ENCODE measurements around the gene MYRIP.

MYRIP gene

DNA sequence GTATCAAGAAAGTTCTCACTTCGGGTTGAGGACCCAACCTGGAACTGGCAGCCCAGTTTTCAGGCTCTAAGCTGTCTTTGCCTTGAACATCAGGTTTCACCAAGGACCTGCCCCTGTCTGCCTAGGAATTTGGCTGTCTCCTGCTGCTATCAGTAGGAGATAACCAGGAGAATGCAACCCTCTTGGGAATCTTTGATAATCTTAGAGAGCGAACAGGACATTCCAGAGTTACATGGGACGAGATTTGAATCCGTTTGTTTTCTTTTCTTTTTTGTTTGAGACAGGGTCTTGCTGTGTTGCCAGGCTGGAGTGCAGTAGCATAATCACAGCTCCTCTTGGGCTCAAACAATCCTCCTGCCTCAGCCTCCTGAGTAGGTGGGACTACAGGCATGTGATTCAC lies 482.1 kb downstream of the MYRIP start:
- no peak for DNase-seq (ENCODE audit: low read depth)

DNA sequence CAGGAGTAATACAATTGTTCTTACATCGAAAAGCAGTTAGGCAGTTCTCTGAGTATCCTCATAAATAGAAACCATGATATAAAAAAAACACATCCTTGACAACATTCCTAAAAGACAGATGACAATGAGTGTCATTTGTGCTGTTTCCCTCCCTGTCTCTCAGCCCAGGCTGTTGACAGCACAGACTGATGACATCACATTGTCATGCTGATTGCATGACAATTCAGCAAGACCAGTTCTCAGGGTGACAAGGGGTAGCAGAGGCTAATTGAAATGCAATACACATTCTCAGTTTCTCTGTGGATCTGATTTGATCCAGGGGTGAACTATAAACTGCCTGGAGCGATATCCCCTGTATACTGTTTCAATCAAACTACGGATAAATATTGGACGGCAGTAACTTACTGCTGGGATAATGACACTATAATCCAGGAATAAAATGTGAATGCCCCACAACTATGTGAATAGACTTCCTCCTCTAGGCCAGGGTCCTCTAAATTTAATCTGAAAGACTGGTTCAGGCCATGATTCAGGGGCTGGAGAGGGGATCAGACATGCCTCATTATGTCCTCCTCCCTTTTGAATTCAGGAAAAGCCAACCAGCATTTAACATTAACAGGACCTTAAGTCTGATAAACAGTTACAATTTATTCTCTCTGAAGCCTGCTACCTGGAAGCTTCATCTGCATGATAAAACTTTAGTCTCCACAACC lies 483.4 kb downstream of the MYRIP start:
- DNase-seq (ENCODE audit: low read depth) = no peak

DNA sequence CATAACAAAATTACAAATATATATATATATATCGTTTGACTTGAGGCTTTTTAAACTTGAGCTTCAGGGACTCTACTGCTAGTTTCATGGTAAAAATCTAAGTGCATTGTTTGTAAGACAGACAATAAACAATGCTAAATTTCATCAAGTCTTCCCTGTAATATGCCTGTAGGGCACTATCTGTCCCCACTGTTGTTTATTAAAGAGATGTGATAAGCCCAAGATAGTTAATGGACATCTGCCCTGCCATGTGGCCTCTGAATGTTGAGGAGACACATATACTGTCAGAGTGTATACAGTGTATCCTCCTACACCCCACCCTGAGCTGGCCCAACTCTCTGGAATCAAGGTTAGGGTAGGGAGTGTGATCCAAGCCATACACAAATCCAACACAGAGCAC lies 485.0 kb downstream of the MYRIP start:
- no peak for DNase-seq (ENCODE audit: low read depth)

DNA sequence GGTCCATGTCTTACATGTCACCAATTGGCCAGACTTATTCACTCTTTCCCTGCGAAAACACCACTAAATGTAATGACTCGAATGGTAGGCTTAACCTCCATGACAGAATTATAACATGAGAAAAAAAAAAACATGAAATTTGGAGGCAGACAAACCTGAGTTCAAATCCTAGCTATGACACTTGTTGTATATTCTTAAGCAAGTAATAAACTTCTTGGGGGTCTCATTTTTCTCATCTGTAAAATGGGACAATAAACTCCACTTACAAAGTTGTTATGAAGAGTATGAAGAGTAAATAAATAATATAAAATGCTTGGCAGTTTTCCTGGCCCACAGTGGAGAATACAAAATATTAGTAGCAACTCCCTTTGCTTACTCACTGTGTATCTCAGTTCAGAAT lies 488.7 kb downstream of the MYRIP start:
- no peak for DNase-seq (ENCODE audit: low read depth)

DNA sequence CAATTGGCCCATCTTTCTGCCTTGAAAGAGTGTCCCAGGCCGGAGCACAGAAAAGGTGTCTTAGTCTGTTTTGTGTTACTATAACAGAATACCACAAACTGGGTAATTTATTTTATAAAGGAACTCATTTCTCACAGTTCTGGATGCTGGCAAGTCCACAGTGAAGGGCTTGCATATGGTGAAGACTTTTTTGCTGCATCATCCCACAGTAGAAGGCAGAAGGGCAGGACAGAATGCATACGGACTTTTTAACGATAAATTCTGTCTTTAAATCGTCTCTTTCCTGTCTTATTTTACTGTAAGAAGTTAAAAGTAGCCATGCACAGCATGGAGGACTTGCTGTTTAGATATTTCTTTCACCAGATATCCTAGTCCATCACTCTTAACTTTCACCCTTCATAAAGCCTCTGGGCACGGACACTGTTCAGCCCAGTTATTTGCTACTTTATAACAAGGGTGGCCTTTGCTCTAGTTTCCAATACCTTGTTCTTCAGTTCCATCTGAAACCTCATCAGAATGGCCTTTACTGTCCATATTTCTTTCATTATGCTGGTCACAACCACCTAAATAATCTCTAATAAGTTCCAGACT lies 489.8 kb downstream of the MYRIP start:
- DNase-seq (ENCODE audit: low read depth) = no peak

DNA sequence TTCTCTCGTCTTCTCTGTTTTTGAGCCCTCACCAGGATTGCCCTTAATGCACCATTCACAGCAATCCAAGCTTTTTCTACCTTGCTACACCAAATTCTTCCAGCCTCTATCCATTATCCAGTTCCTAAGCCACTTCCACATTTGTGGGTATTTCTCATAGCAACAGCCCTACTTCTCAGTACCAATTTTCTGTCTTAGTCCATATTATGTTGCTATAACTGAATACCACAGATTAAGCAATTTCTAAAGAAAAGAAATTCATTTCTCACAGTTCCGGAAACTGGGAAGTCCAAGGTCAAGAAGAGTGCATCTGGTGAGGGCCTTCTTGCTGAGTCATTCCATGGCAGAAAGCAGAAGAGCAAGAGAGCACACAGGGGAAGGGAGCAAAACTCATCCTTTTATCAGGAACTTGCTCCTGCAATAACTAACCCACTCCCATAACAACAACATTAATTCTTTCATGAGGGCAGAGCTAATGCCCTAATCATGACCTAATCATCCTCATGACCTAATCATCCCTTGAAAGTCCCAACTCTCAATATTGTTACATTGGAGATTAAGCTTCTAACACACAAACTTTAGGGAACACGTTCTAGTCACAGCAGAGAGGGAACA lies 490.4 kb downstream of the MYRIP start:
- DNase-seq (ENCODE audit: low read depth) = peak; percentile 89

DNA sequence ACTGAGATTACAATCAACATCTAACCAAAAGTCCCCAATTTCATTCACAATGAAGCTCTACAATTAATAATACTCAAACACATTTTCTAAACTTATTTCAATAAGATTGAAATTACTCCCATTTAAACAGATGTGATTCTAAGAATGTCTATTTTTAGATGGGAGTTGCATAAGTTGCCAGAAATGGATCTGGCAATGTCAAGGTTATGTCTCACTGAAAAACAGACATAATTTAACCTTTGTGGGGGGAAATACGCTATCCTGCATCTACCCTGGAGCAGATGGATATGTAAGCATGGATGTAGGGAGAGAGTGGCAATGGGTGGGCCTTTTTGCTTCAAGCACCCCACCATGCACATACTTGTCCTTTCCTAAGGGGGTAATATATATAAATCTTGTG lies 493.4 kb downstream of the MYRIP start:
- DNase-seq (ENCODE audit: low read depth) = no peak

DNA sequence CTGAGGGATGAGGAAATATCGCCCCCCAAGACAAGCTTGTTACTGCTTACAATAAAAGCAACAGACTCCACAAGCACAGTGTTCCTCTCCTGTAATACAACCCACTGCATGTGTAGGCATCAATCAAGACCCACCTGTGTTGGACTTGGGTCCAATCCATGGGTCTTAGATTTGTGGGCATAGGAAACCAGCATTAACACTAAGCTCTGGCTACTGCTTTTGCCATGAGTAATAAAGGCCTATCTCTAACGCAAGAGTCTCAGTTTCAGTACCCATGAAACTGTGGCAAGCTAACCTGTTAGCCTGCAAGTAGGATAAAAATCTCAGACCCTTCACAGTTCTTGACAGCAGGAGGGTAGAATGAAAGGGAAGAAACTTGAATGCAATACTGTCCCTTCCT lies 494.9 kb downstream of the MYRIP start:
- no peak for DNase-seq (ENCODE audit: low read depth)

DNA sequence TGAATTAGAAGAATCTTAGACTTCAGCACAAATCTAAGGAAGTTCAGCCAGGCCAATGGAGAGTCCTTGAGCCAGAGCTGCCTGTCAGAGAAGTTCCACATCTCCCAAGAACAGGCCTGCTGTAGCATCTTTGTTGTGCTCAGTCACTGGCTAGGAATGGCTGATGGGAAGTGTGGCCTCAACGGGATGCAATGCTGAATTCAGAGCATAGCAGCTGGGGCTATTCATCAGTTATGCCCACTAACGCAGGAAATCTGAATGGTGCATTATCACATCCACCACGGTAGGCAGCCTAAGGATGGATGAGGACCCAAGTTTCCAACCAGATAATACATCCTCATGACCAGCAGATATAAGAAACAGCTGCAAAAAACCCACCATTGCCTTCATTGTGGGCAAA lies 496.9 kb downstream of the MYRIP start:
- DNase-seq (ENCODE audit: low read depth) = no peak

DNA sequence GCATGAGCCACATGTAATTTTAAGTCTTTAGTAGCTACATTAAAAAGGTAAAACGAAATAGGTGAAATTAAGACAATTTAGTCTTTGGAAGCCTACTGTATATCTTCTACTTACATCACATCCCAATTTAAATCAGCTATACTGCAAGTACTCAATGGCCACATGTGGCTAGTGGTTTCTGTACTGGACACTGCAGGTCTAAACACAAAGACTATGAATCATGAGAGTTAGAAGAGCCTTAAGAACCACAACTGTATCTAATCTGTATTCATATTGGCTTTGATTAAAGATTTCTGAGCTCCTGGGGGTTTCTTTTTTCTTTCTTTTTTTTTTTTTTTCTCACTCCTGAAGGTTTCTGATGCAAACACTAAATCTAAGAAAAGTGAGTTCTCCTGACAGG lies 497.8 kb downstream of the MYRIP start:
- DNase-seq (ENCODE audit: low read depth) = no peak

DNA sequence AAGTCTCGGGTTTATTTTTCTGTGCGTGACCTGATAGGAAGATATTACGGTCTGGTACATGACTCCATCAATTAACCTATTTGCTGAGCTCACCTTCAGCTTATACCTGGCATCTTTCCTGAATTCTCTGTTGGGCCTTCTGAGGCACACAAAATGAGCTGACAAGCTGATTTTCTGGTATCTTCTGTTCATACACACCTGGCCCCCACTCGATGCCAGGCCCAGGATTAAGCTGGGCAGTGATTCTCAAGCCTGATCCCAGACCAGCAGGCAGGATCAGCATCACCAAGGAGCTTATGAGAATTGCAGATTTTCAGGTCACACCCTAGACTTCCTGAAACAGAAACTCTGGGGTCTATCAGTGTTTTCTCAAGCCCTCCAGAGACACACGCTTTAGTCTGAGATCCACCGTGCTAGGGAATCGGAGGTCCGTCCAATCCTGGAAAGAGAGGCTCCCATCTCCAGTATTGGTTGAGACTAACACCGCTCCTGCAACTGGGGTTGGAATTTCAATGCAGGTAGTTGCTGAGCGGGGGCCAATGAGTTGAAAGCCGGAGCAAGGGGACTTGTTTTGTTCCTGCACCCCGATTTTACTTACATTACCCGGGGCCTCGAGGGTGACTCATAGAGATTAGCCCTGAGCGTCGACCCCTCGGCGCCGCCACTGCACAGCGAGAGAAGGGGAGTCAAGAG lies 499.5 kb downstream of the MYRIP start:
- no peak for DNase-seq (ENCODE audit: low read depth)

DNA sequence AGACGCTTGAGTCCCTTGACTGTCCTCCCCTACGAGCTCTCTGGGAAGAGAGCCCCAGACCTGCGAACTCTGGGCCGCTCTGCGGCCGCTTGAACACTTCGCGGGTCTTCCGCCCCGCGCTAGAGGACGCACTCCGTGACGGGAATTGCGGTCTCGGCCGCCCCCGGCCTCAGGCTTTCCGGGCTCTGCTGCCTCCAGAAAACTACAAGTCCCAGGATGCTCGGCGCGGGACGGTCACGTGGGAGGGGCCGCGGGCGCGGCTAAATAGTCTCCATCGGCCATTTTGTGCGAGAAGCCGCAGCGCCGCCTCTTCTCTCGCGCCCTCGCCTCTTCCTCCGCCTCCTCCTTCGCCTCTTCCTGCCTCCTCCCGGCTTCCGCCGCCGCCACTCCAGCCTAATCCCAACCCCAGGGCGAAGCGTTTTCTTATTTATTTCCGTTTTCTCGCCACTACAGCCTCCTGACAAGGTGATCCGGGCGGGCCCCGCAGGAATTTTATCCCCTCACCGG lies 500.1 kb downstream of the MYRIP start, which contains the start of gene EIF1B:
TSS of gene EIF1B (plus strand) at position 290 of the 507 bp plus-strand sequence. CDS start 235 bp downstream, outside the sequence.
- DNase-seq (ENCODE audit: low read depth) = peak; percentile 97
